Progenitor cell of endocrine pancreas (in vitro differentiated cells): ENCODE data around the gene PSMF1. TPM values are rescaled to one million over a fixed set of nuclear protein-coding genes. Genes with fewer than 3 reads are reported as not detected.
A peak's percentile ranks its signal among the peaks of the same experiment; 100 is the strongest.

Source experiments
- DNase-seq: peaks from one replicate; pipeline ENCODE4 v3.0.0; 2021; ENCODE audit warnings: low spot score; ENCODE audit not compliant: unreplicated experiment
- H3K27ac Mint-ChIP-seq: 2 replicates; pipeline ENCODE4 v1.8.0; 2021; ENCODE audit warnings: mild to moderate bottlenecking, moderate library complexity, mixed read lengths
- H3K27me3 Mint-ChIP-seq: 2 replicates; pipeline ENCODE4 v1.8.0; 2021; ENCODE audit warnings: mixed read lengths
- H3K36me3 Mint-ChIP-seq: 2 replicates; pipeline ENCODE4 v1.8.0; 2022; ENCODE audit warnings: mixed read lengths; ENCODE audit not compliant: insufficient read depth
- H3K4me1 Mint-ChIP-seq: 2 replicates; pipeline ENCODE4 v1.8.0; 2021; ENCODE audit warnings: low read depth, mixed read lengths
- H3K4me3 Mint-ChIP-seq: 2 replicates; pipeline ENCODE4 v1.8.0; 2021; ENCODE audit warnings: low read depth, mild to moderate bottlenecking, moderate library complexity, mixed read lengths
- H3K9me3 Mint-ChIP-seq: 2 replicates; pipeline ENCODE4 v1.8.0; 2021; ENCODE audit warnings: low read depth, mixed read lengths
- CTCF ChIP-seq: fragments of 200-600 bp; sonication (generic); IDR thresholded peaks from one replicate; pipeline ENCODE4 v1.5.0; 2021; ENCODE audit warnings: antibody characterized with exemption, mild to moderate bottlenecking; ENCODE audit not compliant: unreplicated experiment
- total RNA-seq: library from RNA; stranded (reverse); gene quantifications from 2 replicates; pipeline ENCODE4 v1.2.1, GENCODE V29; 2021

PSMF1 gene
- total RNA-seq, 1 donor from 2014 or later: 92.5 TPM

DNA sequence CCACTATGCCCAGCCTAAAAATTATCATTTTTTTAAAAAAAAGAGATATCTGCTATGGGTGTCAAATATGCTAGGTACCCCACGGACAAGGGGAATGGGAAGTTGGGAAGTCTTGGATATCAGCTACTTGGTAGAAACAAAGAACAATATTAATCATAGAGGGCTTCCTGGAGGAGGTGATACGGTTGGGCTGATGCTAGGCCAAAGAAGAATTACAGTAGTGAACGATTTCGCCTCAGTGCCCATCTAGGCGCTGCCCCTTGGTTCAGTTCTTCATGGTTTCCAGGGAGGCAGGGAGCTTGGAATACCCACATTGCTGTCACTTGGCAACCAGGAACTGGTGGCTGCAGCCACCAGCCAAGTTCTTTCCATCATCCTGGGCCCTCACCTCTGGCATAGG lies 5.5 kb upstream of the PSMF1 start:
- Mint-ChIP-seq H3K4me3 (no peak overlapping the region), H3K9me3 (no peaks in the 10 kb centered on the region), H3K27ac (no peak overlapping the region), H3K36me3 (no peaks in the 10 kb centered on the region), H3K4me1 (peaks cover 3% of the 10 kb centered on the region), H3K27me3 (peaks cover 6% of the 10 kb centered on the region)
- TF ChIP-seq CTCF: no peak
- no peak for DNase-seq

- Mint-ChIP-seq H3K4me1 (peaks cover 28% of the 10 kb centered on the region), H3K36me3 (no peaks in the 10 kb centered on the region), H3K4me3 (peak overlapping the region; percentile 94), H3K9me3 (no peaks in the 10 kb centered on the region), H3K27ac (peak overlapping the region; percentile 87), H3K27me3 (peaks cover 6% of the 10 kb centered on the region)
- TF ChIP-seq CTCF: no peak
- DNase-seq: no peak
Measured at GRCh38 chr20:1118004-1118335, 432 bp upstream of the PSMF1 start.

DNA sequence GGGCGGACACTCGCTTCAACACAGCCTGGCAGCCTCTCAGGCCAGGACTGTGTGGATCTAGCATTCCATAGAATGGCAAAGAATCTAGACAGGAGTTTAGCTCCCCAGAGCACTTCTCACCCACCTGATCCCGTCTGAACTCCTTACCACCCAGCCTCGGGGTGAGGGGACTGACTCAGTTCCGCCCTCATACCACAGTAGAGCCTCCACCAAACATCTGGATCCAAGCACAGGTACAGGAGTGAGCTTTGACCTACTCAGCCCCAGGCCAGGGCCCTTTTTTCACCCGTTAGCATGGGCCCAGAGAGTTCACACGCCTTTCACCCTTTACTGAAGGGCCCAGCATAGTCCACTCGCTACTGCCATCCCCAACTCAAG lies 715 bp downstream of the PSMF1 start:
- H3K36me3 Mint-ChIP-seq: no peaks in the 10 kb centered on the region
- no peaks in the 10 kb centered on the region for H3K9me3 Mint-ChIP-seq
- no peak for TF ChIP-seq CTCF
- H3K27me3 Mint-ChIP-seq: peaks cover 6% of the 10 kb centered on the region
- H3K4me3 Mint-ChIP-seq: peak overlapping the region; percentile 94
- H3K4me1 Mint-ChIP-seq: peaks cover 28% of the 10 kb centered on the region
- DNase-seq: no peak
- peak overlapping the region; percentile 87 for H3K27ac Mint-ChIP-seq

DNA sequence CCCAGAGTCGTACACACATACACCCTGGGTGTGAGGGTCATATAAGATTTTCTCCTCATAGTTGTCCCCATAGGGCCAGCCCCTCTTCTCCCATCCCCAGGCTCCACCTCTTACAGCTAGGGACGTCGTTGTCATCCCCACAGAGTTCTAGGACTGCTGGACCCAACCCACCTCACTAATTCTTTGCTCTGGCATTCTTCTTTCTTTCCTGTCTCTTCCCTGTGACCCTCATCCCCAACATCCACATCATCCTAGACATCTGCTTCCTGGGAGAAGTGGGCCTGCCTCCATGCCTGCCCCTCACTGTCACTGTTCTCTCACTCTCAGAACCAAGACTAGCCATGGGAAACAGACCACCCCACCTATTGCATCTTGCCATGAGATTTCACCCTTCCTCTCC lies 1.1 kb downstream of the PSMF1 start:
- Mint-ChIP-seq H3K4me3 (peak overlapping the region; percentile 94), H3K36me3 (no peaks in the 10 kb centered on the region), H3K27ac (peak overlapping the region; percentile 87), H3K27me3 (peaks cover 6% of the 10 kb centered on the region), H3K9me3 (no peaks in the 10 kb centered on the region), H3K4me1 (peaks cover 28% of the 10 kb centered on the region)
- no peak for TF ChIP-seq CTCF
- no peak for DNase-seq

GRCh38 chr20:1121429-1121828 lies 3.0 kb downstream of the PSMF1 start:
- Mint-ChIP-seq H3K27ac (peak overlapping the region; percentile 37), H3K27me3 (peaks cover 6% of the 10 kb centered on the region), H3K9me3 (no peaks in the 10 kb centered on the region), H3K4me1 (peaks cover 28% of the 10 kb centered on the region), H3K36me3 (peaks cover 7% of the 10 kb centered on the region), H3K4me3 (peak overlapping the region; percentile 29)
- no peak for DNase-seq
- no peak for TF ChIP-seq CTCF
